ENCODE results near the gene CCDC136. TPM values are rescaled to one million over a fixed set of nuclear protein-coding genes. Genes with fewer than 3 reads are reported as not detected.

CCDC136 gene
- total RNA-seq, 1 donor from 2014 or later: 0.99 TPM

GRCh38 chr7:128862571-128863432, 71.0 kb downstream of the CCDC136 start, which contains the start of gene ATP6V1F:
TSS of gene ATP6V1F (plus strand) at chr7:128862856. CDS start at chr7:128862905, 49 bp downstream.
- DNase-seq (ENCODE audit: low read depth in 2 of 2): peak; percentile 97 to 98

- peak; percentile 70 to 76 for DNase-seq (ENCODE audit: low read depth in 2 of 2)
Measured at GRCh38 chr7:128863433-128863989, 71.7 kb downstream of the CCDC136 start.

GRCh38 chr7:128865303-128865702, 73.5 kb downstream of the CCDC136 start:
- no peak for DNase-seq (ENCODE audit: low read depth in 2 of 2)

- DNase-seq (ENCODE audit: low read depth in 2 of 2): no peak
Measured at GRCh38 chr7:128865996-128866877, 74.5 kb downstream of the CCDC136 start.

- DNase-seq (ENCODE audit: low read depth in 2 of 2): no peak
Measured at GRCh38 chr7:128867241-128867640, 75.5 kb downstream of the CCDC136 start.

GRCh38 chr7:128867842-128868623, 76.3 kb downstream of the CCDC136 start:
- DNase-seq (ENCODE audit: low read depth in 2 of 2): no peak

GRCh38 chr7:128868624-128869137, 76.9 kb downstream of the CCDC136 start:
- no peak for DNase-seq (ENCODE audit: low read depth in 2 of 2)

GRCh38 chr7:128869138-128869943, 77.6 kb downstream of the CCDC136 start:
- peak; percentile 52 to 62 for DNase-seq (ENCODE audit: low read depth in 2 of 2)

- no peak for DNase-seq (ENCODE audit: low read depth in 2 of 2)
Measured at GRCh38 chr7:128869944-128870285, 78.1 kb downstream of the CCDC136 start.

GRCh38 chr7:128871050-128871449, 79.3 kb downstream of the CCDC136 start:
- DNase-seq (ENCODE audit: low read depth in 2 of 2): no peak

Other genes starting within 250 kb of the CCDC136 start
- gene GARIN1A, start 119.7 kb upstream of the CCDC136 start, total RNA-seq: 0.20 and 0.22 TPM in 2 replicates
- 227 and 242 TPM in 2 replicates for gene CALU, start 52.6 kb upstream of the CCDC136 start, total RNA-seq
- not detected in 2 replicates for gene OPN1SW, start 16.2 kb upstream of the CCDC136 start, total RNA-seq
- 122 and 131 TPM in 2 replicates for gene FLNC, start 38.4 kb downstream of the CCDC136 start, total RNA-seq
- 86.5 and 97.6 TPM in 2 replicates for gene ATP6V1F, start 70.9 kb downstream of the CCDC136 start, total RNA-seq
- gene KCP, start 118.7 kb downstream of the CCDC136 start, total RNA-seq: not detected in 2 replicates
- under 0.01 TPM in 1 of 2 replicates, not detected in the other for gene IRF5, start 146.0 kb downstream of the CCDC136 start, total RNA-seq